ENCODE measurements around the gene KIF16B. TPM values are rescaled to one million over a fixed set of nuclear protein-coding genes. Genes with fewer than 3 reads are reported as not detected.

The KIF16B gene
- total and polyA plus RNA-seq, 2 experiments from 2014 or later, result 9.3 to 21.8 TPM

GRCh38 chr20:16236589-16237241, 336.5 kb downstream of the KIF16B start:
- H2AFZ ChIP-seq, result no peak overlapping the region
- no peaks in the 10 kb centered on the region for H3K36me3 ChIP-seq (replicated peaks; ENCODE audit: insufficient read depth, low read depth)
- TF ChIP-seq CTCF (IDR thresholded peaks at IDR 0.05; ENCODE audit: poor library complexity) (no peak), EZH2 (IDR thresholded peaks at IDR 0.05; ENCODE audit: borderline replicate concordance) (no peak), EZH2phosphoT487 (IDR thresholded peaks at IDR 0.05; ENCODE audit: low read depth, severe bottlenecking, unreplicated experiment) (no peak)
- no peak overlapping the region for H3K4me2 ChIP-seq
- 84% methylated on average over 9 of the region's 9 CpGs for WGBS (ENCODE audit: low lambda C conversion rate, missing lambda C conversion rate)
- H3K27me3 ChIP-seq, result no peaks in the 10 kb centered on the region
- H3K9me2 ChIP-seq (replicated peaks; ENCODE audit: insufficient read depth), result no peaks in the 10 kb centered on the region
- no peaks in the 10 kb centered on the region for H3K9me3 ChIP-seq (ENCODE audit: low read depth)
- no peaks in the 10 kb centered on the region for H3K79me2 ChIP-seq
- H3K27ac ChIP-seq, result no peak overlapping the region
- no peak overlapping the region for H3K4me3 ChIP-seq
- no peak for DNase-seq (ENCODE audit: low spot score)
- H4K20me1 ChIP-seq (ENCODE audit: insufficient read depth, poor library complexity, severe bottlenecking), result no peaks in the 10 kb centered on the region
- peaks cover 4% of the 10 kb centered on the region for H3K4me1 ChIP-seq (ENCODE audit: insufficient read depth)

DNA sequence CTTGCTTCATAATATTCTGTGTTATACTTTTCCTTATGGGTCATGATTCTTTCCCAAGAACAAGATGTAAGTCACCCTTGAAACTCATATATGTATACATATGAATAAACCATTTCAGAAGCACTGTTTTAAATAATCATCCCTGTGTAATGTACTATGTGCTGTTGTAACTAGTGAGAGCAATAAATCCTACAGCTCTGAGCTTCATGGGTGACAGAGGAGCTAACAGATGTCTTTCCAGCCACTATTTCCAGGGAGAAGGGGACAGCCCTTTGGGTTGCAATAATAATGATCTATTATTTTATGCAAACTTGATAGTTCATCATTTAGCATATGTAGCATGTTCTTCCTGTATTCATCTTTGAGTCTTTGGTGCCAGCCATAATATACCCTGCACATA, 342.8 kb downstream of the KIF16B start:
- Histone ChIP-seq H3K27ac (no peak overlapping the region), H3K36me3 (replicated peaks; ENCODE audit: insufficient read depth, low read depth) (no peaks in the 10 kb centered on the region), H3K4me2 (no peak overlapping the region), H2AFZ (no peak overlapping the region), H3K9me2 (replicated peaks; ENCODE audit: insufficient read depth) (no peaks in the 10 kb centered on the region), H3K9me3 (ENCODE audit: low read depth) (no peaks in the 10 kb centered on the region), H3K4me3 (no peak overlapping the region), H3K4me1 (ENCODE audit: insufficient read depth) (no peaks in the 10 kb centered on the region), H3K27me3 (no peaks in the 10 kb centered on the region), H4K20me1 (ENCODE audit: insufficient read depth, poor library complexity, severe bottlenecking) (no peaks in the 10 kb centered on the region), H3K79me2 (no peaks in the 10 kb centered on the region)
- DNase-seq (ENCODE audit: low spot score), result no peak
- no peak for TF ChIP-seq EZH2phosphoT487 (IDR thresholded peaks at IDR 0.05; ENCODE audit: low read depth, severe bottlenecking, unreplicated experiment)
- no peak for TF ChIP-seq EZH2 (IDR thresholded peaks at IDR 0.05; ENCODE audit: borderline replicate concordance)
- TF ChIP-seq CTCF (IDR thresholded peaks at IDR 0.05; ENCODE audit: poor library complexity), result no peak

- no peak overlapping the region for H3K27ac ChIP-seq
These were observed 343.4 kb downstream of the KIF16B start for GRCh38 chr20:16229813-16230212.

More at GRCh38 chr20:16229813-16230212, 343.4 kb downstream of the KIF16B start:
- no peaks in the 10 kb centered on the region for H4K20me1 ChIP-seq (ENCODE audit: insufficient read depth, poor library complexity, severe bottlenecking)
- no peak overlapping the region for H3K4me2 ChIP-seq
- H3K4me3 ChIP-seq, result no peak overlapping the region
- H3K79me2 ChIP-seq, result no peaks in the 10 kb centered on the region
- H3K9me3 ChIP-seq (ENCODE audit: low read depth), result no peaks in the 10 kb centered on the region
- WGBS (ENCODE audit: low lambda C conversion rate, missing lambda C conversion rate), result 96% methylated on average over 1 of the region's 1 CpG
- H3K4me1 ChIP-seq (ENCODE audit: insufficient read depth), result no peaks in the 10 kb centered on the region
- no peaks in the 10 kb centered on the region for H3K36me3 ChIP-seq (replicated peaks; ENCODE audit: insufficient read depth, low read depth)
- no peak overlapping the region for H2AFZ ChIP-seq
- H3K9me2 ChIP-seq (replicated peaks; ENCODE audit: insufficient read depth), result no peaks in the 10 kb centered on the region
- TF ChIP-seq EZH2 (IDR thresholded peaks at IDR 0.05; ENCODE audit: borderline replicate concordance) (no peak), CTCF (IDR thresholded peaks at IDR 0.05; ENCODE audit: poor library complexity) (no peak), EZH2phosphoT487 (IDR thresholded peaks at IDR 0.05; ENCODE audit: low read depth, severe bottlenecking, unreplicated experiment) (no peak)
- no peak for DNase-seq (ENCODE audit: low spot score)
- no peaks in the 10 kb centered on the region for H3K27me3 ChIP-seq

Data from hepatocyte (in vitro differentiated cells).